ENCODE measurements around the gene TBXA2R. TPM values are rescaled to one million over a fixed set of nuclear protein-coding genes. Genes with fewer than 3 reads are reported as not detected.
A peak's percentile ranks its signal among the peaks of the same experiment; 100 is the strongest.

Gene TBXA2R
- 6.7 TPM for total RNA-seq
- polyA plus RNA-seq (ENCODE audit: insufficient read depth, low read depth, low replicate concordance) = 8.8 TPM
- long read RNA-seq, donor 1, partial matches to known transcripts = 0 of 1 reads
- long read RNA-seq, donor 1, other reads (novel, unspliced or antisense) = 0 of 1 reads
- long read RNA-seq, donor 2 = 0 reads
- long read RNA-seq, donor 3, partial matches to known transcripts = 0 of 1 reads
- long read RNA-seq, donor 3, other reads (novel, unspliced or antisense) = 0 of 1 reads
- long read RNA-seq, donor 4 = 0 reads
- long read RNA-seq, donor 5 = 0 reads
- long read RNA-seq, donor 6, partial matches to known transcripts = 0 of 1 reads
- long read RNA-seq, donor 6, other reads (novel, unspliced or antisense) = 0 of 1 reads
- long read RNA-seq, donor 7, transcript TBXA2R-201 (3 exons, 2,608 nt) = major isoform, 6 of 10 reads
- long read RNA-seq, donor 7, partial matches to known transcripts = 1 of 10 reads
- long read RNA-seq, donor 7, other reads (novel, unspliced or antisense) = 3 of 10 reads
- long read RNA-seq, donor 8 = 0 reads
- long read RNA-seq, donor 9, partial matches to known transcripts = 0 of 1 reads
- long read RNA-seq, donor 9, other reads (novel, unspliced or antisense) = 0 of 1 reads
- long read RNA-seq, donor 10 = 0 reads

GRCh38 chr19:3606690-3607289 is at the start of gene TBXA2R:
TSS of gene TBXA2R (minus strand) at chr19:3606875. CDS start at chr19:3600634, 6,241 bp downstream.
- Histone ChIP-seq H3K9me3 (ENCODE audit: control insufficient read depth in 2 of 3, insufficient read depth in 1 of 3, low read length in 3 of 3) (peaks cover 0 to 2% (median 0%) of the 10 kb centered on the region in 3 donors), H3K4me1 (ENCODE audit: control insufficient read depth in 2 of 3, insufficient read depth in 2 of 3, low read depth in 1 of 3, low read length in 3 of 3) (peaks cover 4 to 33% (median 12%) of the 10 kb centered on the region in 3 donors), H3K4me3 (ENCODE audit: low read length in 3 of 3) (peak within 1 kb of the TSS; percentile 52 to 53 (median 53)), H3K9ac (ENCODE audit: low read length in 3 of 3) (peak within 1 kb of the TSS in 2 of 3 donors; percentile 13 to 53), H3K27me3 (ENCODE audit: control insufficient read depth, insufficient read depth, low read length) (peaks cover 9% of the 10 kb centered on the region), H3K36me3 (ENCODE audit: control insufficient read depth in 2 of 3, insufficient read depth in 3 of 3, low read length in 3 of 3) (peaks cover 0 to 1% (median 0%) of the 10 kb centered on the region in 3 donors), H3K27ac (ENCODE audit: low read depth in 2 of 2, low read length in 2 of 2) (peak within 1 kb of the TSS; percentile 85 to 87)
- DNase-seq (peak in 4 of 5 donors; percentile 45 to 83 (median 78)), FAIRE-seq (no peak)
- intact Hi-C loops (cut with DNase I) = no loop called here
- TF ChIP-seq, protein P1, sequence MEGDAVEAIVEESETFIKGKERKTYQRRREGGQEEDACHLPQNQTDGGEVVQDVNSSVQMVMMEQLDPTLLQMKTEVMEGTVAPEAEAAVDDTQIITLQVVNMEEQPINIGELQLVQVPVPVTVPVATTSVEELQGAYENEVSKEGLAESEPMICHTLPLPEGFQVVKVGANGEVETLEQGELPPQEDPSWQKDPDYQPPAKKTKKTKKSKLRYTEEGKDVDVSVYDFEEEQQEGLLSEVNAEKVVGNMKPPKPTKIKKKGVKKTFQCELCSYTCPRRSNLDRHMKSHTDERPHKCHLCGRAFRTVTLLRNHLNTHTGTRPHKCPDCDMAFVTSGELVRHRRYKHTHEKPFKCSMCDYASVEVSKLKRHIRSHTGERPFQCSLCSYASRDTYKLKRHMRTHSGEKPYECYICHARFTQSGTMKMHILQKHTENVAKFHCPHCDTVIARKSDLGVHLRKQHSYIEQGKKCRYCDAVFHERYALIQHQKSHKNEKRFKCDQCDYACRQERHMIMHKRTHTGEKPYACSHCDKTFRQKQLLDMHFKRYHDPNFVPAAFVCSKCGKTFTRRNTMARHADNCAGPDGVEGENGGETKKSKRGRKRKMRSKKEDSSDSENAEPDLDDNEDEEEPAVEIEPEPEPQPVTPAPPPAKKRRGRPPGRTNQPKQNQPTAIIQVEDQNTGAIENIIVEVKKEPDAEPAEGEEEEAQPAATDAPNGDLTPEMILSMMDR (IDR thresholded peaks at IDR 0.05; ENCODE audit: borderline replicate concordance, extremely low read depth, insufficient read depth) = no peak

GRCh38 chr19:3656073-3656746 is 49.5 kb upstream of the TBXA2R start:
- Histone ChIP-seq H3K9me3 (ENCODE audit: control insufficient read depth in 2 of 3, insufficient read depth in 1 of 3, low read length in 3 of 3) (no peaks in the 10 kb centered on the region), H3K27ac (ENCODE audit: low read depth in 2 of 2, low read length in 2 of 2) (no peak overlapping the region), H3K9ac (ENCODE audit: low read length in 3 of 3) (no peak overlapping the region), H3K36me3 (ENCODE audit: control insufficient read depth in 2 of 3, insufficient read depth in 3 of 3, low read length in 3 of 3) (peaks cover 2 to 13% (median 4%) of the 10 kb centered on the region in 3 donors), H3K4me3 (ENCODE audit: low read length in 3 of 3) (no peak overlapping the region), H3K27me3 (ENCODE audit: control insufficient read depth, insufficient read depth, low read length) (no peaks in the 10 kb centered on the region), H3K4me1 (ENCODE audit: control insufficient read depth in 2 of 3, insufficient read depth in 2 of 3, low read depth in 1 of 3, low read length in 3 of 3) (no peaks in the 10 kb centered on the region)
- no peak for DNase-seq
- FAIRE-seq = no peak
- intact Hi-C loops (cut with DNase I) = no loop called here
- TF ChIP-seq, protein P1 (IDR thresholded peaks at IDR 0.05; ENCODE audit: borderline replicate concordance, extremely low read depth, insufficient read depth) = no peak

DNA sequence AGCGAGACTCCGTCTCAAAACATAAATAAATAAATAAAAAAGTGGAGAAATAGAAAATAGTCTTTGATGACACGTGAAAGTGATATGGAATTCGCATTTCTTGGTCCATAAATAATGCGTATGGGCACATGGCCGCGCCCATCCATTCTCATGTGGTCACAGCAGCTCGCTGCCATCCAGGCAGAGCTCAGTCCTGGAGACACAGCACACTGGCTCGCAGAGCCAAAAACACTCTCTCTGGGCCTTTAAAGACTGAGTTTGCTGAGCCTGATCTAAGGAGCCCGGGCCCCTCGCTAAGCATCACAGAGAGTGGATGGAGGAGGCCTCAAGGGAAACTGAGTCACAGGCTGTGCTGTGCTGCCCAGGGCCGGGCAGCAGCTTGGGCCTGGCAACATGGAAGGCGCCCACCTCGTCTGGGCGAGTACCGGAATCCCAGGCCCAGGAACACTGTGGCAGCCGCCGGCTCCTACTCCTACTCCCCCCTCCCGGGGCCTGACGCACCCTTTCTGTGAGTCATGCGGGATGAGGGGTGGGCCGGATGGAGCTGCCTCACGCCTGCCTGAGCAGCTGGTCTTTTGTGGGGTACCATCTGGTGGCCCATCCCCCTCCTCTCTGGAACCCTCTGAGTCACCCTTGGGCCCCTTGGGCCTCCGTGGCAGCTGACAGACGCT is 48.9 kb upstream of the TBXA2R start:
- no peaks in the 10 kb centered on the region for H3K27me3 ChIP-seq (ENCODE audit: control insufficient read depth, insufficient read depth, low read length)
- H3K36me3 ChIP-seq (ENCODE audit: control insufficient read depth in 2 of 3, insufficient read depth in 3 of 3, low read length in 3 of 3) = peaks cover 2 to 12% (median 4%) of the 10 kb centered on the region in 3 donors
- no peaks in the 10 kb centered on the region for H3K9me3 ChIP-seq (ENCODE audit: control insufficient read depth in 2 of 3, insufficient read depth in 1 of 3, low read length in 3 of 3)
- H3K4me1 ChIP-seq (ENCODE audit: control insufficient read depth in 2 of 3, insufficient read depth in 2 of 3, low read depth in 1 of 3, low read length in 3 of 3) = no peaks in the 10 kb centered on the region
- peak in 2 of 5 donors; percentile 12 to 29 for DNase-seq
- intact Hi-C loops (cut with DNase I) = no loop called here
- no peak overlapping the region for H3K9ac ChIP-seq (ENCODE audit: low read length in 3 of 3)
- no peak overlapping the region for H3K27ac ChIP-seq (ENCODE audit: low read depth in 2 of 2, low read length in 2 of 2)
- H3K4me3 ChIP-seq (ENCODE audit: low read length in 3 of 3) = no peak overlapping the region
- no peak for FAIRE-seq
- TF ChIP-seq, protein P1 (IDR thresholded peaks at IDR 0.05; ENCODE audit: borderline replicate concordance, extremely low read depth, insufficient read depth) = no peak
